ENCODE measurements around the gene PCYT2. TPM values are rescaled to one million over a fixed set of nuclear protein-coding genes. Genes with fewer than 3 reads are reported as not detected.

Gene PCYT2
- total and polyA plus RNA-seq, 7 experiments from 2014 or later, result 17.5 to 43.6 (median 27.0) TPM

DNA sequence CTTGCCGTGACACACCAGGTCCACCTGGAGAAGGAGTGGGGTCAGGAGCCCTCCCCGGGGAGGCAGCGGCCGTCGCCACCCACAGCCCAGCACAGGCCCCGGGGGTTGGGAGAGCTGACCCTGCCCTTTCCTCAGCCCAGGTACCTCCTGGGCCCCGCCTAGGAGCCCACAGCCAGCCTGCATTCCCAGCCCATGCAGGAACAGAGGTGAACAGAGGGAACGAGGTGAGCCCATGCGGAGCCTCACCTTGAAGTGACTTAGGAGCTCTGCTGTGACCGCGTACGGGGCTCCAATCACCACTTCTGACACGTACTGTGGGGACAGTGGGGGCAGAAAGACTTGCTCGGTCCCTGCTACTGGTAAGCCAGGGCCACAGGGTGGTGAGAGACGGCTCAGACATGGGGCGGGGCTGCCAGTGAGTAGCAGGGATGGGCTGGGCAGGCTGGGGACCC is 5.7 kb downstream of the PCYT2 start:
- Mint-ChIP-seq H3K27me3 (peaks cover 8 to 10% (median 8%) of the 10 kb centered on the region in 5 donors), H3K9me3 (no peaks in the 10 kb centered on the region), H3K4me1 (peaks cover 0 to 20% (median 8%) of the 10 kb centered on the region in 7 donors), H3K4me3 (no peak overlapping the region), H3K27ac (no peak overlapping the region), H3K36me3 (peaks cover 0 to 7% (median 6%) of the 10 kb centered on the region in 5 donors)
- DNase-seq (no peak), ATAC-seq (no peak)
- H3K27ac ChIP-seq (ENCODE audit: low read depth, low read length), result no peak overlapping the region
- intact Hi-C loops (cut with micrococcal nuclease), result no loop called here
- no peaks in the 10 kb centered on the region for H3K9me3 ChIP-seq (ENCODE audit: control insufficient read depth in 2 of 3, low read length in 3 of 3)
- ChIA-PET CTCF (no interaction called here), POLR2A (interaction anchor here (1.0 to 1.6 kb wide), 2 partner anchors 14 to 21 kb away, joined by 3 read pairs; no protein-coding TSS in a partner anchor)
- H3K4me3 ChIP-seq (ENCODE audit: low read length), result no peak overlapping the region
- H3K36me3 ChIP-seq (ENCODE audit: control insufficient read depth in 2 of 3, insufficient read depth in 3 of 3, low read length in 3 of 3), result peaks cover 0 to 49% (median 0%) of the 10 kb centered on the region in 3 experiments
- peaks cover 0 to 4% of the 10 kb centered on the region in 2 donors for H3K27me3 ChIP-seq (ENCODE audit: control insufficient read depth in 2 of 2, insufficient read depth in 2 of 2, low read length in 2 of 2)
- H3K4me1 ChIP-seq (ENCODE audit: control insufficient read depth in 2 of 2, insufficient read depth in 2 of 2, low read length in 2 of 2), result peaks cover 4 to 6% of the 10 kb centered on the region in 2 donors

GRCh38 chr17:81904600-81905423 is 6.4 kb downstream of the PCYT2 start:
- ChIA-PET CTCF (no interaction called here), POLR2A (interaction anchor here (1.6 kb wide), 1 partner anchor 15 kb away, joined by 3 read pairs; no protein-coding TSS in a partner anchor)
- Histone ChIP-seq H3K4me1 (ENCODE audit: control insufficient read depth in 2 of 2, insufficient read depth in 2 of 2, low read length in 2 of 2) (no peaks in the 10 kb centered on the region), H3K9me3 (ENCODE audit: control insufficient read depth in 2 of 3, low read length in 3 of 3) (no peaks in the 10 kb centered on the region), H3K27ac (ENCODE audit: low read depth, low read length) (no peak overlapping the region), H3K27me3 (ENCODE audit: control insufficient read depth in 2 of 2, insufficient read depth in 2 of 2, low read length in 2 of 2) (peaks cover 0 to 4% of the 10 kb centered on the region in 2 donors), H3K4me3 (ENCODE audit: low read length) (no peak overlapping the region), H3K36me3 (ENCODE audit: control insufficient read depth in 2 of 3, insufficient read depth in 3 of 3, low read length in 3 of 3) (peaks cover 0 to 55% (median 0%) of the 10 kb centered on the region in 3 experiments)
- no peak overlapping the region for H3K27ac Mint-ChIP-seq
- no peaks in the 10 kb centered on the region for H3K9me3 Mint-ChIP-seq
- H3K27me3 Mint-ChIP-seq, result peaks cover 8 to 17% (median 8%) of the 10 kb centered on the region in 5 donors
- no peak overlapping the region for H3K4me3 Mint-ChIP-seq
- intact Hi-C loops (cut with micrococcal nuclease), result no loop called here
- H3K36me3 Mint-ChIP-seq, result peaks cover 5 to 13% (median 11%) of the 10 kb centered on the region in 5 donors
- DNase-seq (no peak), ATAC-seq (no peak)
- peaks cover 0 to 14% (median 8%) of the 10 kb centered on the region in 7 donors for H3K4me1 Mint-ChIP-seq

- Histone ChIP-seq H3K4me3 (ENCODE audit: low read length) (no peak overlapping the region), H3K9me3 (ENCODE audit: control insufficient read depth in 2 of 3, low read length in 3 of 3) (no peaks in the 10 kb centered on the region), H3K4me1 (ENCODE audit: control insufficient read depth in 2 of 2, insufficient read depth in 2 of 2, low read length in 2 of 2) (no peaks in the 10 kb centered on the region), H3K27ac (ENCODE audit: low read depth, low read length) (no peak overlapping the region), H3K36me3 (ENCODE audit: control insufficient read depth in 2 of 3, insufficient read depth in 3 of 3, low read length in 3 of 3) (peaks cover 0 to 63% (median 0%) of the 10 kb centered on the region in 3 experiments), H3K27me3 (ENCODE audit: control insufficient read depth in 2 of 2, insufficient read depth in 2 of 2, low read length in 2 of 2) (peaks cover 0 to 4% of the 10 kb centered on the region in 2 donors)
- Mint-ChIP-seq H3K4me3 (no peak overlapping the region), H3K9me3 (no peaks in the 10 kb centered on the region), H3K36me3 (peaks cover 5 to 14% (median 13%) of the 10 kb centered on the region in 5 donors), H3K4me1 (peaks cover 0 to 10% (median 8%) of the 10 kb centered on the region in 7 donors), H3K27me3 (peaks cover 8 to 18% (median 8%) of the 10 kb centered on the region in 5 donors), H3K27ac (no peak overlapping the region)
- no peak for ATAC-seq
- intact Hi-C loops (cut with micrococcal nuclease), result no loop called here
- CTCF ChIA-PET, result no interaction called here
- POLR2A ChIA-PET, result no interaction called here
- DNase-seq, result no peak
Measured at GRCh38 chr17:81903896-81904599, 7.2 kb downstream of the PCYT2 start.

GRCh38 chr17:81903415-81903831 is 7.8 kb downstream of the PCYT2 start:
- Histone ChIP-seq H3K9me3 (ENCODE audit: control insufficient read depth in 2 of 3, low read length in 3 of 3) (no peaks in the 10 kb centered on the region), H3K27ac (ENCODE audit: low read depth, low read length) (no peak overlapping the region), H3K27me3 (ENCODE audit: control insufficient read depth in 2 of 2, insufficient read depth in 2 of 2, low read length in 2 of 2) (peaks cover 0 to 4% of the 10 kb centered on the region in 2 donors), H3K4me3 (ENCODE audit: low read length) (no peak overlapping the region), H3K4me1 (ENCODE audit: control insufficient read depth in 2 of 2, insufficient read depth in 2 of 2, low read length in 2 of 2) (no peaks in the 10 kb centered on the region), H3K36me3 (ENCODE audit: control insufficient read depth in 2 of 3, insufficient read depth in 3 of 3, low read length in 3 of 3) (peaks cover 0 to 68% (median 2%) of the 10 kb centered on the region in 3 experiments)
- Mint-ChIP-seq H3K27ac (no peak overlapping the region), H3K36me3 (peaks cover 5 to 15% (median 14%) of the 10 kb centered on the region in 5 donors), H3K4me1 (peaks cover 0 to 10% (median 8%) of the 10 kb centered on the region in 7 donors), H3K9me3 (no peaks in the 10 kb centered on the region), H3K27me3 (peaks cover 8 to 18% (median 8%) of the 10 kb centered on the region in 5 donors), H3K4me3 (peak overlapping the region in 1 of 10 donors; percentile 41)
- ATAC-seq, result no peak
- ChIA-PET CTCF (no interaction called here), POLR2A (no interaction called here)
- DNase-seq, result no peak
- intact Hi-C loops (cut with micrococcal nuclease), result no loop called here

DNA sequence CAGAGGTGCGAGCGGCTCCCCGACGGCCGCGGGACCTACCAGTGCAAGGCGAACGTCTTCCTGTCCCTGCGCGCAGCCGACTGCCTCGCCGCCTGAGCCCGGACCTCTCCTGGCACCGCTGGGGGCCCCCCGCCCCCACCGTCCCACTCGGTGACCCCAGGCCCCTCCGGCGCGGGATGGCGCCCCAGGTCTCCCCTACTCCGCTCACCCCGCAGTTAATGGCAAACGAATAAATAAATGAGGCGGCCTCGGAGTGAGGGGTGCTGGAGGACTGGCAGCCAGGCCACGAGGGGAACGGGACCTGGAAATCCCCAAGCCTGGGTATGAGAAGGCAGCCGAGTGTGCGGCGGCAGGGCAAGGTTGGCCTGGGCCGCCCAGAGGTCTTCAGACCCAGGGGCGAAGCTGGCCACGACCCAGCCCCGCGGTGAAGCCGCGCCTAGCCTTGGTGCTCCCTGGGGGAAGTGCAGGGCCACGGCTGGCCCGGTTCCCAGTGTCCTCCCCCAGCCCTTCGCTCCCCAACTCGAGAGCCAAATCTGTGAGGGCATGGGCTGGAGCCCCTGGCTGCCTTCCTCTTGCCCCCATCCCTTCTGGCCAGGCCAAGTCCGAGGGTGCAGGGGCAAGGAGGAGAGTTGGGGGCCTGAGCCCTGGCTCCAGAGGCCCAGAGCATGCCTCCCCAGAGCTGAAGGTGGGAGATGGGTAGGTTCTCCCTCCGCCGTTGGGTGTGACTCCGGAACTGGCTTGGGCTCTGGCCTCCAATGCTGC is 8.4 kb downstream of the PCYT2 start:
- CTCF ChIA-PET, result interaction anchor here (0.5 kb wide), 1 partner anchor 652 kb away, joined by 4 read pairs; no protein-coding TSS in a partner anchor

More for the DNA sequence above, 8.4 kb downstream of the PCYT2 start:
- H3K27ac ChIP-seq (ENCODE audit: low read depth, low read length), result no peak overlapping the region
- peaks cover 0 to 68% (median 7%) of the 10 kb centered on the region in 3 experiments for H3K36me3 ChIP-seq (ENCODE audit: control insufficient read depth in 2 of 3, insufficient read depth in 3 of 3, low read length in 3 of 3)
- no peaks in the 10 kb centered on the region for H3K9me3 ChIP-seq (ENCODE audit: control insufficient read depth in 2 of 3, low read length in 3 of 3)
- peaks cover 0 to 4% of the 10 kb centered on the region in 2 donors for H3K27me3 ChIP-seq (ENCODE audit: control insufficient read depth in 2 of 2, insufficient read depth in 2 of 2, low read length in 2 of 2)
- no peaks in the 10 kb centered on the region for H3K4me1 ChIP-seq (ENCODE audit: control insufficient read depth in 2 of 2, insufficient read depth in 2 of 2, low read length in 2 of 2)
- H3K4me1 Mint-ChIP-seq, result peaks cover 0 to 10% (median 8%) of the 10 kb centered on the region in 7 donors
- peaks cover 8 to 18% (median 8%) of the 10 kb centered on the region in 5 donors for H3K27me3 Mint-ChIP-seq
- H3K9me3 Mint-ChIP-seq, result no peaks in the 10 kb centered on the region
- peaks cover 5 to 21% (median 15%) of the 10 kb centered on the region in 5 donors for H3K36me3 Mint-ChIP-seq
- DNase-seq, result no peak
- no peak overlapping the region for H3K4me3 ChIP-seq (ENCODE audit: low read length)
- H3K27ac Mint-ChIP-seq, result no peak overlapping the region
- peak overlapping the region in 2 of 10 donors; percentile 41 for H3K4me3 Mint-ChIP-seq
- POLR2A ChIA-PET, result interaction anchor here (0.9 to 1.0 kb wide), 2 partner anchors 8 to 15 kb away, joined by 3 to 4 read pairs; partner anchors contain the start of gene PCYT2
- intact Hi-C loops (cut with micrococcal nuclease), result no loop called here
- ATAC-seq, result peak; percentile 37
